Nucleus accumbens (tissue), 56 donors: ENCODE measurements around the gene CACNA1F.
"Not testable (repeated sequence)": the region's sequence is repeated elsewhere in the genome, so short reads cannot be mapped to it uniquely, and the experiment has no call there.

ENCODE experiments used
- DNase-seq, 56 donors: peaks; one replicate each; lab custom pipeline; 2025; lab: John Stamatoyannopoulos, UW

Gene CACNA1F

GRCh38 chrX:49178537-49178936, 54.6 kb downstream of the CACNA1F start:
- no peak for DNase-seq

- no peak for DNase-seq
These were observed 55.2 kb downstream of the CACNA1F start for GRCh38 chrX:49177873-49178480.

GRCh38 chrX:49177338-49177833, 55.8 kb downstream of the CACNA1F start:
- no peak for DNase-seq

GRCh38 chrX:49176421-49177326, 56.5 kb downstream of the CACNA1F start:
- DNase-seq: no peak

- no peak for DNase-seq
These were observed 57.5 kb downstream of the CACNA1F start for GRCh38 chrX:49175435-49176274.

GRCh38 chrX:49174723-49175122, 58.4 kb downstream of the CACNA1F start:
- no peak for DNase-seq

- DNase-seq: not testable (repeated sequence)
These were observed 59.6 kb downstream of the CACNA1F start for GRCh38 chrX:49173544-49173943.

- DNase-seq: peak in 14 of 56 donors; percentile 0 to 46 (median 11)
These were observed 60.8 kb downstream of the CACNA1F start for GRCh38 chrX:49172280-49172780.

- DNase-seq: peak in 6 of 56 donors; percentile 0 to 26 (median 3)
These were observed 61.3 kb downstream of the CACNA1F start, which contains the start of gene PLP2 for GRCh38 chrX:49171752-49172279. TSS of gene PLP2 (plus strand) at chrX:49171898. CDS start at chrX:49172001, 103 bp downstream.

GRCh38 chrX:49167740-49168108, 65.4 kb downstream of the CACNA1F start:
- no peak for DNase-seq

- peak in 23 of 56 donors; percentile 0 to 51 (median 14) for DNase-seq
These were observed 66.0 kb downstream of the CACNA1F start for GRCh38 chrX:49166914-49167739.

- peak in 46 of 56 donors; percentile 1 to 75 (median 39) for DNase-seq
These were observed 66.9 kb downstream of the CACNA1F start for GRCh38 chrX:49165901-49166881.

- no peak for DNase-seq
These were observed 68.4 kb downstream of the CACNA1F start for GRCh38 chrX:49164589-49165360.

GRCh38 chrX:49163555-49164419, 69.4 kb downstream of the CACNA1F start:
- DNase-seq: peak; percentile 12 to 91 (median 80)

GRCh38 chrX:49162620-49163019, 70.5 kb downstream of the CACNA1F start, which contains the start of gene MAGIX:
TSS of gene MAGIX (plus strand) at chrX:49162758. CDS start at chrX:49162890, 132 bp downstream.
- no peak for DNase-seq

GRCh38 chrX:49161632-49162031, 71.5 kb downstream of the CACNA1F start:
- no peak for DNase-seq
